Spleen (tissue), 7 donors: ENCODE results near the gene WASL.

Experiments used
- POLR2A ChIP-seq, 3 donors: fragments of 450-650 bp; IDR thresholded peaks; one replicate each; pipeline ENCODE4 v1.5.1; 2017; ENCODE audit warnings: antibody characterized with exemption in 3 of 3, mild to moderate bottlenecking in 1 of 3
- POLR2AphosphoS5 ChIP-seq, 3 donors: sonication (generic); formaldehyde crosslinking; IDR thresholded peaks; one replicate each; pipeline ENCODE4 v1.5.1; 2017; ENCODE audit warnings: antibody characterized with exemption in 3 of 3
- TF ChIP-seq, protein P1 (sequence below), 11 experiments: fragments of 200-600 bp in 7 of 11; fragments of 450-650 bp in 4 of 11; sonication (generic) in 4 of 11; IDR thresholded peaks in 8 of 11; conservative IDR thresholded peaks in 3 of 11; 1 replicate in 7 of 11; 2 replicates in 4 of 11; pipeline versions ENCODE4 v1.4.0 to v1.8.0; 2016 to 2021; ENCODE audit warnings: antibody characterized with exemption in 11 of 11, inconsistent platforms in 4 of 11, mild to moderate bottlenecking in 1 of 11
- donor health status: DM: no; HTN: no; CAD: no; lungs with moderate emphysema.
- donor health status: DM: no; HTN: no; CAD: no.
- donor health status: DM: no; HTN: no; CAD: no.

DNA sequence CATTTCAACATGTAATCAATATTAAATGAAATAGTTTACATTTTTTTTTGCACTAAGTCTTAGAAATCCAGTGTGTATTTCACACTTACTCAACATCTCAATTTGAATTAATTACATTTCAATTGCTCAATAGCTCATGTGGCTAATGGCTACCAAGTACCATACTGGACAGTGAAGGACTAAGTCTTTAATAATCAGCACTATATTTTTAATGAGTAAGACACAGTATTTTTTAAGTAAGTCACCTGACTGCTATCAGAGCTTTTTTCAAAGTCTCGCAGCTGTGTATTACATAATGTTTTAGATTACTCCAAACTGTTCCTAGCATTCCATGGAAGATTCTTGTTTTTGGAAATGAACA is 19.6 kb downstream of the WASL start:
- TF ChIP-seq, protein P1, sequence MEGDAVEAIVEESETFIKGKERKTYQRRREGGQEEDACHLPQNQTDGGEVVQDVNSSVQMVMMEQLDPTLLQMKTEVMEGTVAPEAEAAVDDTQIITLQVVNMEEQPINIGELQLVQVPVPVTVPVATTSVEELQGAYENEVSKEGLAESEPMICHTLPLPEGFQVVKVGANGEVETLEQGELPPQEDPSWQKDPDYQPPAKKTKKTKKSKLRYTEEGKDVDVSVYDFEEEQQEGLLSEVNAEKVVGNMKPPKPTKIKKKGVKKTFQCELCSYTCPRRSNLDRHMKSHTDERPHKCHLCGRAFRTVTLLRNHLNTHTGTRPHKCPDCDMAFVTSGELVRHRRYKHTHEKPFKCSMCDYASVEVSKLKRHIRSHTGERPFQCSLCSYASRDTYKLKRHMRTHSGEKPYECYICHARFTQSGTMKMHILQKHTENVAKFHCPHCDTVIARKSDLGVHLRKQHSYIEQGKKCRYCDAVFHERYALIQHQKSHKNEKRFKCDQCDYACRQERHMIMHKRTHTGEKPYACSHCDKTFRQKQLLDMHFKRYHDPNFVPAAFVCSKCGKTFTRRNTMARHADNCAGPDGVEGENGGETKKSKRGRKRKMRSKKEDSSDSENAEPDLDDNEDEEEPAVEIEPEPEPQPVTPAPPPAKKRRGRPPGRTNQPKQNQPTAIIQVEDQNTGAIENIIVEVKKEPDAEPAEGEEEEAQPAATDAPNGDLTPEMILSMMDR (IDR thresholded peaks at IDR 0.05 in 8 of 11, conservative IDR thresholded peaks at IDR 0.05 in 3 of 11): no peak
- no peak for TF ChIP-seq POLR2A (IDR thresholded peaks at IDR 0.05)
- TF ChIP-seq POLR2AphosphoS5 (IDR thresholded peaks at IDR 0.05): no peak
